A673 (cell line): ENCODE measurements around the gene GPBP1.

ENCODE experiments used
- CTCF ChIP-seq: fragments of 300-800, 200-600 bp; sonication (generic); conservative IDR thresholded peaks from 2 replicates; pipeline ENCODE4 v1.5.1; 2017; ENCODE audit warnings: low read depth, mild to moderate bottlenecking, antibody characterized with exemption, low read length, moderate library complexity, mixed read lengths
- EZH2 ChIP-seq: fragments of 200-600 bp; sonication (generic); IDR thresholded peaks from 2 replicates; pipeline ENCODE4 v1.6.1; 2017; ENCODE audit warnings: borderline replicate concordance, low read depth, mild to moderate bottlenecking, mixed read lengths, antibody characterized with exemption, low read length; ENCODE audit not compliant: poor library complexity, severe bottlenecking

DNA sequence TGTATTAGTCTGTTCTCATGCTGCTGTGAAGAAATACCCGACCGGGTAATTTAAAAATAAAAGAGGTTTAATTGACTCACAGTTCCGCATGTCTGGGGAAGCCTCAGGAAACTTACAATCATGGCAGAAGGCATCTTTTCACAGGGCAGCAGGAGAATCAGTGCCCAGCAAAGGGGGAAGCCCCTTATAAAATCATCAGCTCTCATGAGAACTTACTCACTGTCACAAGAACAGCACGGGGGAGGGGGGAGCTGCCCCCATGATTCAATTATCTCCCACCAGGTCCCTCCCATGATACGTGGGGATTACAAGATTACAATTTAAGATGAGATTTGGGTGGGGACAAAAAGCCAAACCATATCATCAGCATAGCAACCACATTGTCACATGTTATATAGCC lies 102.5 kb downstream of the GPBP1 start:
- TF ChIP-seq CTCF: no peak
- TF ChIP-seq EZH2: no peak
